Stimulated activated naive B cell treated with anti-CD40 and anti-IgM and Interleukin-4, amounts not matched to agents 10 μg/mL and 1 μg/mL and 100 μg/mL, for 72 hours (primary cell): ENCODE results near the gene PHC3.

Experiments used
- ATAC-seq, 2 donors: fragments of 150-1000 bp; cut with Tn5 transposase; replicated peaks; 2 replicates each; pipeline ENCODE4 v1.10.0; 2021; ENCODE audit warnings: moderate library complexity in 1 of 2
- DNase-seq: peaks from one replicate; pipeline ENCODE4 v3.0.0; 2021
- H3K27ac Mint-ChIP-seq: one replicate; pipeline ENCODE4 v1.8.0; 2022; ENCODE audit warnings: mild to moderate bottlenecking, mixed read lengths
- H3K27me3 Mint-ChIP-seq, 2 donors: one replicate each; pipeline ENCODE4 v1.8.0; 2022; ENCODE audit warnings: mixed read lengths in 2 of 2
- H3K36me3 Mint-ChIP-seq, 2 donors: one replicate each; pipeline ENCODE4 v1.8.0; 2022; ENCODE audit warnings: mixed read lengths in 2 of 2, mild to moderate bottlenecking in 1 of 2
- H3K4me1 Mint-ChIP-seq, 2 donors: one replicate each; pipeline ENCODE4 v1.8.0; 2022; ENCODE audit warnings: mixed read lengths in 2 of 2, mild to moderate bottlenecking in 1 of 2
- H3K4me3 Mint-ChIP-seq, 2 donors: one replicate each; pipeline ENCODE4 v1.8.0; 2022; ENCODE audit warnings: mild to moderate bottlenecking in 2 of 2, mixed read lengths in 2 of 2, moderate library complexity in 1 of 2
- H3K9me3 Mint-ChIP-seq, 2 donors: one replicate each; pipeline ENCODE4 v1.8.0; 2022; ENCODE audit warnings: mixed read lengths in 2 of 2, mild to moderate bottlenecking in 1 of 2

The PHC3 gene

GRCh38 chr3:170062769-170063168 lies 118.8 kb downstream of the PHC3 start:
- Mint-ChIP-seq H3K9me3 (peaks cover 0 to 6% of the 10 kb centered on the region in 2 donors), H3K27me3 (no peaks in the 10 kb centered on the region), H3K4me1 (peaks cover 7 to 24% of the 10 kb centered on the region in 2 donors), H3K27ac (no peak overlapping the region), H3K36me3 (peaks cover 31 to 33% of the 10 kb centered on the region in 2 donors), H3K4me3 (no peak overlapping the region)
- DNase-seq (no peak), ATAC-seq (no peak)

- H3K9me3 Mint-ChIP-seq = peaks cover 0 to 6% of the 10 kb centered on the region in 2 donors
- peaks cover 29% of the 10 kb centered on the region in 2 donors for H3K36me3 Mint-ChIP-seq
- DNase-seq (no peak), ATAC-seq (no peak)
- no peaks in the 10 kb centered on the region for H3K27me3 Mint-ChIP-seq
- H3K27ac Mint-ChIP-seq = no peak overlapping the region
- peaks cover 14 to 25% of the 10 kb centered on the region in 2 donors for H3K4me1 Mint-ChIP-seq
- no peak overlapping the region for H3K4me3 Mint-ChIP-seq
These were observed 119.5 kb downstream of the PHC3 start for GRCh38 chr3:170062068-170062467.

GRCh38 chr3:170059447-170059846 lies 122.1 kb downstream of the PHC3 start:
- no peak overlapping the region for H3K27ac Mint-ChIP-seq
- DNase-seq = no peak

GRCh38 chr3:170058127-170058526 lies 123.4 kb downstream of the PHC3 start:
- peaks cover 13 to 14% of the 10 kb centered on the region in 2 donors for H3K36me3 Mint-ChIP-seq
- peak overlapping the region; percentile 89 for H3K27ac Mint-ChIP-seq
- peak overlapping the region; percentile 70 to 73 for H3K4me3 Mint-ChIP-seq
- ATAC-seq (peak; percentile 26), DNase-seq (peak; percentile 55)
- H3K4me1 Mint-ChIP-seq = peaks cover 31 to 54% of the 10 kb centered on the region in 2 donors
- peaks cover 0 to 6% of the 10 kb centered on the region in 2 donors for H3K9me3 Mint-ChIP-seq
- H3K27me3 Mint-ChIP-seq = no peaks in the 10 kb centered on the region

More at GRCh38 chr3:170059447-170059846, 122.1 kb downstream of the PHC3 start:
- no peak for ATAC-seq
- peaks cover 0 to 6% of the 10 kb centered on the region in 2 donors for H3K9me3 Mint-ChIP-seq
- H3K4me1 Mint-ChIP-seq = peaks cover 30 to 51% of the 10 kb centered on the region in 2 donors
- H3K4me3 Mint-ChIP-seq = no peak overlapping the region
- H3K36me3 Mint-ChIP-seq = peaks cover 20 to 23% of the 10 kb centered on the region in 2 donors
- no peaks in the 10 kb centered on the region for H3K27me3 Mint-ChIP-seq

- peaks cover 0 to 5% of the 10 kb centered on the region in 2 donors for H3K9me3 Mint-ChIP-seq
- no peaks in the 10 kb centered on the region for H3K27me3 Mint-ChIP-seq
- H3K27ac Mint-ChIP-seq = peak overlapping the region; percentile 89
- peaks cover 32 to 54% of the 10 kb centered on the region in 2 donors for H3K4me1 Mint-ChIP-seq
- ATAC-seq (no peak), DNase-seq (no peak)
- H3K4me3 Mint-ChIP-seq = peak overlapping the region; percentile 70 to 73
- H3K36me3 Mint-ChIP-seq = peaks cover 11 to 13% of the 10 kb centered on the region in 2 donors
These were observed 124.0 kb downstream of the PHC3 start for GRCh38 chr3:170057550-170057949.

- DNase-seq (no peak), ATAC-seq (peak; percentile 89 to 93)
- H3K36me3 Mint-ChIP-seq = peaks cover 7 to 10% of the 10 kb centered on the region in 2 donors
- no peaks in the 10 kb centered on the region for H3K27me3 Mint-ChIP-seq
- peak overlapping the region; percentile 89 for H3K27ac Mint-ChIP-seq
- peaks cover 0 to 2% of the 10 kb centered on the region in 2 donors for H3K9me3 Mint-ChIP-seq
- H3K4me3 Mint-ChIP-seq = peak overlapping the region; percentile 55 to 73
- H3K4me1 Mint-ChIP-seq = peaks cover 32 to 54% of the 10 kb centered on the region in 2 donors
These were observed 124.7 kb downstream of the PHC3 start for GRCh38 chr3:170056710-170057454.

- H3K27ac Mint-ChIP-seq = peak overlapping the region; percentile 79
- peaks cover 32 to 60% of the 10 kb centered on the region in 2 donors for H3K4me1 Mint-ChIP-seq
- peaks cover 0 to 2% of the 10 kb centered on the region in 2 donors for H3K9me3 Mint-ChIP-seq
- peak overlapping the region; percentile 37 to 49 for H3K4me3 Mint-ChIP-seq
- H3K36me3 Mint-ChIP-seq = peaks cover 8 to 15% of the 10 kb centered on the region in 2 donors
- DNase-seq = peak; percentile 39
- no peaks in the 10 kb centered on the region for H3K27me3 Mint-ChIP-seq
- peak; percentile 70 to 75 for ATAC-seq
These were observed 126.3 kb downstream of the PHC3 start for GRCh38 chr3:170055209-170055608.

- Mint-ChIP-seq H3K4me1 (peaks cover 35 to 64% of the 10 kb centered on the region in 2 donors), H3K27ac (no peak overlapping the region), H3K27me3 (no peaks in the 10 kb centered on the region), H3K4me3 (no peak overlapping the region), H3K9me3 (peaks cover 0 to 2% of the 10 kb centered on the region in 2 donors), H3K36me3 (peaks cover 11 to 19% of the 10 kb centered on the region in 2 donors)
- no peak for DNase-seq
- ATAC-seq = no peak
These were observed 127.3 kb downstream of the PHC3 start for GRCh38 chr3:170054204-170054603.

GRCh38 chr3:170052398-170052797 lies 129.1 kb downstream of the PHC3 start:
- H3K36me3 Mint-ChIP-seq = peaks cover 11 to 22% of the 10 kb centered on the region in 2 donors
- no peak overlapping the region for H3K4me3 Mint-ChIP-seq
- no peak overlapping the region for H3K27ac Mint-ChIP-seq
- H3K27me3 Mint-ChIP-seq = no peaks in the 10 kb centered on the region
- H3K4me1 Mint-ChIP-seq = peaks cover 28 to 58% of the 10 kb centered on the region in 2 donors
- ATAC-seq = no peak
- H3K9me3 Mint-ChIP-seq = peaks cover 0 to 2% of the 10 kb centered on the region in 2 donors
- DNase-seq = no peak

- Mint-ChIP-seq H3K4me1 (peaks cover 25 to 56% of the 10 kb centered on the region in 2 donors), H3K36me3 (peaks cover 11 to 22% of the 10 kb centered on the region in 2 donors), H3K9me3 (peaks cover 0 to 2% of the 10 kb centered on the region in 2 donors), H3K4me3 (no peak overlapping the region), H3K27ac (no peak overlapping the region), H3K27me3 (no peaks in the 10 kb centered on the region)
- ATAC-seq = no peak
- DNase-seq = no peak
These were observed 130.8 kb downstream of the PHC3 start for GRCh38 chr3:170050753-170051152.

- peaks cover 11 to 30% of the 10 kb centered on the region in 2 donors for H3K36me3 Mint-ChIP-seq
- ATAC-seq = no peak
- peak overlapping the region; percentile 31 for H3K27ac Mint-ChIP-seq
- peaks cover 0 to 2% of the 10 kb centered on the region in 2 donors for H3K9me3 Mint-ChIP-seq
- DNase-seq = no peak
- H3K4me3 Mint-ChIP-seq = no peak overlapping the region
- peaks cover 28 to 53% of the 10 kb centered on the region in 2 donors for H3K4me1 Mint-ChIP-seq
- H3K27me3 Mint-ChIP-seq = no peaks in the 10 kb centered on the region
These were observed 132.2 kb downstream of the PHC3 start for GRCh38 chr3:170049146-170050000.

- Mint-ChIP-seq H3K27ac (peak overlapping the region; percentile 59), H3K4me3 (peak overlapping the region in 1 of 2 donors; percentile 14), H3K27me3 (no peaks in the 10 kb centered on the region), H3K4me1 (peaks cover 34 to 68% of the 10 kb centered on the region in 2 donors), H3K9me3 (no peaks in the 10 kb centered on the region), H3K36me3 (peaks cover 12 to 32% of the 10 kb centered on the region in 2 donors)
- no peak for DNase-seq
- ATAC-seq = no peak
These were observed 134.5 kb downstream of the PHC3 start for GRCh38 chr3:170047133-170047404.

- Mint-ChIP-seq H3K36me3 (peaks cover 12 to 37% of the 10 kb centered on the region in 2 donors), H3K4me1 (peaks cover 38 to 74% of the 10 kb centered on the region in 2 donors), H3K9me3 (no peaks in the 10 kb centered on the region), H3K4me3 (peak overlapping the region; percentile 14 to 32), H3K27ac (peak overlapping the region; percentile 75), H3K27me3 (no peaks in the 10 kb centered on the region)
- ATAC-seq (no peak), DNase-seq (no peak)
These were observed 135.0 kb downstream of the PHC3 start for GRCh38 chr3:170046269-170047132.
